HG03342 (cell line): ENCODE results near the gene HSCB.
A peak's percentile ranks its signal among the peaks of the same experiment; 100 is the strongest.
"Not testable (repeated sequence)": the region's sequence is repeated elsewhere in the genome, so short reads cannot be mapped to it uniquely, and the experiment has no call there.

ENCODE experiments used
- ATAC-seq: cut with Tn5 transposase; IDR thresholded peaks from one replicate; pipeline ENCODE4 v1.9.1; 2021; ENCODE audit warnings: mild to moderate bottlenecking, moderate library complexity; ENCODE audit not compliant: unreplicated experiment

Gene HSCB

GRCh38 chr22:28738876-28739275 lies 3.0 kb upstream of the HSCB start:
- ATAC-seq, result not testable (repeated sequence)

GRCh38 chr22:28741200-28741784 lies 547 bp upstream of the HSCB start:
- no peak for ATAC-seq

- ATAC-seq, result no peak
Measured at GRCh38 chr22:28742562-28742962, 723 bp downstream of the HSCB start.

- no peak for ATAC-seq
Measured at GRCh38 chr22:28743852-28744251, 2.0 kb downstream of the HSCB start.

- no peak for ATAC-seq
Measured at GRCh38 chr22:28750471-28750881, 8.6 kb downstream of the HSCB start.

GRCh38 chr22:28754512-28754911 lies 12.7 kb downstream of the HSCB start:
- not testable (repeated sequence) for ATAC-seq

- no peak for ATAC-seq
Measured at GRCh38 chr22:28759861-28760560, 18.2 kb downstream of the HSCB start.

GRCh38 chr22:28761449-28761755 lies 19.6 kb downstream of the HSCB start:
- no peak for ATAC-seq

- not testable (repeated sequence) for ATAC-seq
Measured at GRCh38 chr22:28762000-28762399, 20.2 kb downstream of the HSCB start.

GRCh38 chr22:28766628-28767027 lies 24.8 kb downstream of the HSCB start:
- no peak for ATAC-seq

- no peak for ATAC-seq
Measured at GRCh38 chr22:28768701-28769393, 27.0 kb downstream of the HSCB start.

GRCh38 chr22:28769394-28770085 lies 27.7 kb downstream of the HSCB start:
- ATAC-seq, result no peak

GRCh38 chr22:28771195-28771791 lies 29.5 kb downstream of the HSCB start:
- ATAC-seq, result no peak

- ATAC-seq, result peak; percentile 86
Measured at GRCh38 chr22:28772633-28773460, 31.0 kb downstream of the HSCB start, which contains the start of gene CCDC117. Gene CCDC117, plus strand, starts transcription at chr22:28772695. Its CDS starts 155 bp downstream, at chr22:28772850.

GRCh38 chr22:28773461-28773867 lies 31.6 kb downstream of the HSCB start:
- ATAC-seq, result peak; percentile 17

- no peak for ATAC-seq
Measured at GRCh38 chr22:28774378-28774777, 32.5 kb downstream of the HSCB start.

- ATAC-seq, result no peak
Measured at GRCh38 chr22:28779833-28780232, 38.0 kb downstream of the HSCB start.

GRCh38 chr22:28780296-28780695 lies 38.5 kb downstream of the HSCB start:
- no peak for ATAC-seq

- ATAC-seq, result no peak
Measured at GRCh38 chr22:28783786-28784671, 42.2 kb downstream of the HSCB start.
